ENCODE results near the gene MKLN1. TPM values are rescaled to one million over a fixed set of nuclear protein-coding genes. Genes with fewer than 3 reads are reported as not detected.

MKLN1 gene
- total RNA-seq, 1 donor from 2014 or later, result 55.9 TPM

- Mint-ChIP-seq H3K27me3 (no peaks in the 10 kb centered on the region), H3K9me3 (ENCODE audit: low read depth) (peaks cover 3% of the 10 kb centered on the region), H3K4me1 (ENCODE audit: low read depth) (peaks cover 17% of the 10 kb centered on the region), H3K4me3 (ENCODE audit: low read depth) (no peak overlapping the region), H3K27ac (peak overlapping the region; percentile 29), H3K36me3 (ENCODE audit: insufficient read depth) (no peaks in the 10 kb centered on the region)
- TF ChIP-seq CTCF (IDR thresholded peaks at IDR 0.05; ENCODE audit: unreplicated experiment), result peak; percentile 22
- DNase-seq (ENCODE audit: low spot score, unreplicated experiment), result no peak
Measured at GRCh38 chr7:131544449-131545301, 217.0 kb downstream of the MKLN1 start.

GRCh38 chr7:131546126-131546525 lies 218.4 kb downstream of the MKLN1 start:
- H3K36me3 Mint-ChIP-seq (ENCODE audit: insufficient read depth), result no peaks in the 10 kb centered on the region
- no peak overlapping the region for H3K4me3 Mint-ChIP-seq (ENCODE audit: low read depth)
- no peaks in the 10 kb centered on the region for H3K27me3 Mint-ChIP-seq
- H3K27ac Mint-ChIP-seq, result no peak overlapping the region
- H3K9me3 Mint-ChIP-seq (ENCODE audit: low read depth), result peaks cover 3% of the 10 kb centered on the region
- no peak for TF ChIP-seq CTCF (IDR thresholded peaks at IDR 0.05; ENCODE audit: unreplicated experiment)
- DNase-seq (ENCODE audit: low spot score, unreplicated experiment), result no peak
- peaks cover 6% of the 10 kb centered on the region for H3K4me1 Mint-ChIP-seq (ENCODE audit: low read depth)

Other genes with a start within 250 kb of the MKLN1 start
- gene PODXL, start 228.8 kb downstream of the MKLN1 start, total RNA-seq, result 21.2 and 27.0 TPM in 2 replicates

All from progenitor cell of endocrine pancreas (in vitro differentiated cells).